Stimulated activated memory B cell treated with anti-CD40 and anti-IgM and Interleukin-4, amounts not matched to agents 10 μg/mL and 1 μg/mL and 100 μg/mL, for 72 hours (primary cell): Measurements from ENCODE around the gene KCND1.

Experiments used
- ATAC-seq: fragments of 150-1000 bp; cut with Tn5 transposase; 2 replicates; pipeline ENCODE4 v1.10.0; 2021
- H3K27ac Mint-ChIP-seq: one replicate; pipeline ENCODE4 v1.8.0; 2022; ENCODE audit warnings: mild to moderate bottlenecking, mixed read lengths
- H3K27me3 Mint-ChIP-seq: one replicate; pipeline ENCODE4 v1.8.0; 2022; ENCODE audit warnings: mixed read lengths
- H3K36me3 Mint-ChIP-seq: one replicate; pipeline ENCODE4 v1.8.0; 2022; ENCODE audit warnings: mixed read lengths
- H3K4me1 Mint-ChIP-seq: one replicate; pipeline ENCODE4 v1.8.0; 2022; ENCODE audit warnings: mixed read lengths
- H3K4me3 Mint-ChIP-seq: one replicate; pipeline ENCODE4 v1.8.0; 2022; ENCODE audit warnings: mild to moderate bottlenecking, moderate library complexity, mixed read lengths
- H3K9me3 Mint-ChIP-seq: one replicate; pipeline ENCODE4 v1.8.0; 2022; ENCODE audit warnings: mixed read lengths

Gene KCND1

DNA sequence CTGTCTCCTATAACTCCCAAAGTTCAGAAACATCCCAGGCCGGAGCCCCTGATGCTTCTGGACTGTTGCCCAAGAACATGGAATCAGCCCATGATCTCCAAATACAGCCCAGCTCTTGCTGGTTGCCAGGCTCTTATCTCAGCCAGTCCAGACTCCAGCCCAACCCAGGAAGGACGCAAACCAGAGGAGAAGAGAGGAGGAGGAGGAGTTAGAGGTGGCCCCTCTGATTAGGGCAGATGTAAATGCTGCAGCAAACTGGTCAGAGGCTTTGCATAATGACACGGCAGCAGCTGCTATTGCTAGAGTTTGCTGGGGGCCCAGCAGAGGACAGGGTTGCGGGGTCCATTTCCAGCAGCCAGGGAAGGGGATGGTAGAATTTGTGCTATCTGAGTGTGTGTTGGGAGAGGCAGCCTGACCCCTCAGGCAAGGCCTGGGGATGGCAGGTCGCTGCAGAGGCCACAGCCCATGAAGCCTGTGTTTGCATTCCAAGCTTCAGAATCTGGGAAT is 10.0 kb downstream of the KCND1 start:
- Mint-ChIP-seq H3K36me3 (no peaks in the 10 kb centered on the region), H3K9me3 (no peaks in the 10 kb centered on the region), H3K4me1 (peaks cover 37% of the 10 kb centered on the region), H3K27me3 (no peaks in the 10 kb centered on the region), H3K4me3 (peak overlapping the region; percentile 29), H3K27ac (peak overlapping the region; percentile 52)
- ATAC-seq, result no peak

DNA sequence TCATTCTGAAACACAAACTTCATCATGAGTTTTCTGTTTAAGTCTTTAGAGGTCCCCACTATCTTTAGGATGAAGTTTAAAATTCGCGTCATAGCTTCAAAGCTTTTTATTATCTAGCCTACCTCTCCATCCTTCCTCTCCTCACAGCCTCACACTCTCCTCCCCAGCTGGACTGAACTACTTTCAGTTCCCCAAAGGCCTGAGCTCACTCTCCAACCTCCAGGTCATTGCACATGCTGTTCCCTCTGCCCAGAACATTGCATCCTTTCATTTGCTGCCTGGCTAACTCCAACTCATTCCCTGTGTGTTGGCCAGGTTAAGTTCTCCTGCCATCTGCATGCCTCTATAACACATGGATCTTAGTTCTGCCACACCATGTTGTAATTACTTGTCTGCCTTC is 11.4 kb downstream of the KCND1 start:
- Mint-ChIP-seq H3K4me1 (peaks cover 46% of the 10 kb centered on the region), H3K4me3 (peak overlapping the region; percentile 21), H3K27me3 (no peaks in the 10 kb centered on the region), H3K27ac (peak overlapping the region; percentile 52), H3K36me3 (no peaks in the 10 kb centered on the region), H3K9me3 (no peaks in the 10 kb centered on the region)
- no peak for ATAC-seq

DNA sequence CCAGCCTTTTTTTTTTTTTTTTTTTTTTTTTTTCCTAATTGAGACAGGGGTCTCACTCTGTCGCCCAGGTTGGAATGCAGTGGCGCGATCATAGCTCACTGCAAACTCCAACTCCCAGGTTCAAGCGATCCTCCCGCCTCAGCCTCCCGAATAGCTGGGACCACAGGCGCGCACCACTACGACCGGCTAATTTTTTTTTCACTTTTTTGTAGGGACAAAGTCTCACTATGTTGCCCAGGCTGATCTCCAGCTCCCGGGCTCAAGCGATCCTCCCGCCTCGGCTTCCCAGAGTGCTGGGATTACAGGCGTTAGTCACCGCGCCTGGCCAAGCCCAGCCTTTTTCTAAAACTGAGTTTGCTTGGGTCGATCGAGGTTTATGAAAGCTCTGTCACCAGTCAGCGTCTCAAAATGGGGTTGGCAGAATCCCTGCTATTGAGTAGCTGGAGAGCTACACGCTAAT is 13.0 kb downstream of the KCND1 start:
- Mint-ChIP-seq H3K36me3 (peaks cover 9% of the 10 kb centered on the region), H3K27me3 (no peaks in the 10 kb centered on the region), H3K27ac (peak overlapping the region; percentile 95), H3K9me3 (no peaks in the 10 kb centered on the region), H3K4me1 (peaks cover 51% of the 10 kb centered on the region), H3K4me3 (peak overlapping the region; percentile 99)
- ATAC-seq, result no peak

DNA sequence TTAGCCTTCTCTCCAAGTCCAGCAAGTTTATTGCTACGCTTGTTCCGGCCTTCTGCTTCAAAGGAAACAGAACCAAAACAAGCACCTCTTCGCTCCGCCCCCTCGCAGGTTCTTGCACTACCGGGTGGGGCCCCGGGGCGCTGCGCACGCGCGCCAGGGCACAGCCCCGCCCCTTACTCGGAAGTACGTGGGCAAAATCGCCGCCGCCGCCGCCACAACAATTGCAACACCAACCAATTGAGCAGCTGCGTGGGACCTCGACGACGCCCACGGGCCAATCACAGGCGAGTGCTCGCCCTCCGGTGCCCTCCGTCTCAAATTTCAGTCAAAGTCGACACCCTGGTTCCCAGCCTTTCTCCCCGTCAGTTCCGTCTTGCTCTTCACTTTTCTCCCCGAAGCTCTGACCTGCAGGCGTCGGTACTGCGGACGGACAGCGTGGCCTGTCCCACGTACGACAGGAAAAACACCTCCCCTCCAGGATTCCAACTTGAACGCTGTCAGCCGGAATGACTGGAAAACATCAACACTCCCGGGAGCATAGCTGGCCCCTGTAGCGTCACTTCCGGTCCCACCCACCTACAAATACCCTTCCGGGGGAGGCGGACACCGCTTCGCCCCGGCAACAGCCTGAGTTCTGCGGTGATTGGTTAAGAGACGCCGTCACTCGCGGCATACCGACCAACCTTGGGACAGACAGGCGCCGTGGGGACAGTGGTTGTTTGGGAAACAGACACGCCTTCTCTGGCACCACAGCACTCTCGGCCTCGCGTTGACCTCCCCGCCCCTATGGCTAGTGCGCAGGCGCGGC is 13.6 kb downstream of the KCND1 start:
- peaks cover 11% of the 10 kb centered on the region for H3K36me3 Mint-ChIP-seq
- peak overlapping the region; percentile 95 for H3K27ac Mint-ChIP-seq
- no peaks in the 10 kb centered on the region for H3K9me3 Mint-ChIP-seq
- peaks cover 54% of the 10 kb centered on the region for H3K4me1 Mint-ChIP-seq
- H3K4me3 Mint-ChIP-seq, result peak overlapping the region; percentile 99
- ATAC-seq, result peak; percentile 95
- no peaks in the 10 kb centered on the region for H3K27me3 Mint-ChIP-seq

DNA sequence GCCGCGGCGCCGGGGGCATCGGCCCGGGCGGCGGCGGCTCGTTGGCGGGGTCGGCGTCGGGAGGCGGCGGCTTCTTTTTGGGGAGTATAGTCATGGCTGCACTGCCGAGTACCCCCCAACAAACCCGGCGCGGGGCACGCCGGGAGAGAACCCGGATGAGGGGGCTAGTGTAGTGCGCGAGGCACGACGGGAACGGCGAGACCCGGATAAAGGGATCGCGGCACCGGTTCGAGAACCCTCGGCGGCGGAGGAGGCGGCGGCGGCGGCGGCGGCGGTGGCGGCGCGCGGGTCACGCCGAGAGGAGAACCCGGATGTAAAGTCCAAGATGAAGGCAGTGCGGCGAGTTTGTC is 14.2 kb downstream of the KCND1 start, which contains the start of gene OTUD5:
Gene OTUD5 (minus strand): TSS at position 131 of the 350 bp plus-strand sequence. CDS start 37 bp downstream, at position 94.
- H3K36me3 Mint-ChIP-seq, result peaks cover 11% of the 10 kb centered on the region
- H3K9me3 Mint-ChIP-seq, result no peaks in the 10 kb centered on the region
- H3K27ac Mint-ChIP-seq, result peak within 1 kb of the TSS; percentile 95
- ATAC-seq, result peak; percentile 75
- peaks cover 58% of the 10 kb centered on the region for H3K4me1 Mint-ChIP-seq
- H3K27me3 Mint-ChIP-seq, result no peaks in the 10 kb centered on the region
- H3K4me3 Mint-ChIP-seq, result peak within 1 kb of the TSS; percentile 99

DNA sequence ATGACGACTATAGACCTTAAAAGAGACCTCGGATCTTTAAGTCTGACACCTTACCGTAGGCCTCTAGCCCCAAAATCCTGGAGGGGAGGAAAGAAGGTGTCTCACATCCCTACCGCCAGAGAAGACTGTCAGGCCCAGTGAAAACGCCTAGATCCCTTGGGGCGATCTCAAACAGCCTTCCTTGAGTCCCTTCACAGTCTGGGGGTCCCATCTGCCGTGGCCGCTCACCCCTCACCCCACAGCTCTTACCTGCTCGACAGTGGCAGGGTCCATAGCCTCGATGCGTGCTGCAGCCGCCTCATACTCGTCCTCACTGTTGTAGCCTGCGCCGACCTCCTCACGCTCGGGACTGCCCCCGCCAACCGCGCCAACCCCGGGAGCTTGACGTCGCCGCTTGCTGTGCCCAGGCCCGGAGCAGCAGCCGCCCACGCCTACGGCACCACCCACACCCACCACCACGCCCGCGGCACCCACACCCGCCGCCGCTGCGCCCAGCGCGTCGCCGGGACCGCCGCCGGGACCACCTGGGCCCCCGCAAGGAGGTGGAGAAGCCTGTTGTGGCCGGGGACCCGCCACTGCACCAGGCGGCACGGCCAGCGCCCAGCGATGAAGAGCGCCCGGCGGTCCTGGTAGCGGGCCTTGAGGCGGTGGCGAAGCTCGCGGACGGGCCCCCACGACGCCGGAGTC is 14.8 kb downstream of the KCND1 start:
- H3K4me3 Mint-ChIP-seq, result peak overlapping the region; percentile 78
- no peaks in the 10 kb centered on the region for H3K9me3 Mint-ChIP-seq
- ATAC-seq, result no peak
- H3K4me1 Mint-ChIP-seq, result peaks cover 59% of the 10 kb centered on the region
- H3K27ac Mint-ChIP-seq, result peak overlapping the region; percentile 95
- H3K27me3 Mint-ChIP-seq, result no peaks in the 10 kb centered on the region
- H3K36me3 Mint-ChIP-seq, result peaks cover 11% of the 10 kb centered on the region

DNA sequence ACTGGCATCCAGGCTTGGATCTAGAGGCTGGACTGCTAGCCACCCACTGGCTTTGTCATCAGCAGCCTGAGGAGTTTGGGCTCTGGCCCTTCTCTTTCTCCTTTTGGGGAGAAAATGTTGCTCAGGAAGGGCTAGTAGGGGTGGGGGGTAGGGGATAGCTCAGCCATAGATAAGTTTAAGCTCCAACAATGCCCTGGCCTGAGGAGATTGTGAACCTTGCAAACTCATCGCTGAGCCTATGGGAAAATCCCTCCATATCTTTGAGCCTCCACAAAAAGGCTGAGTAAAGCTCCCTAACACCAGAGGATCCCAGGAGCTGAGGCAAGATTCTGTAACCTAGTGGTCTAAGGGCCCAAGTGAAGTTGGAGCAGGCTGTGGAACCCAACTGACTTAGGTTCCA is 23.1 kb downstream of the KCND1 start:
- peaks cover 2% of the 10 kb centered on the region for H3K36me3 Mint-ChIP-seq
- H3K27me3 Mint-ChIP-seq, result no peaks in the 10 kb centered on the region
- no peak overlapping the region for H3K4me3 Mint-ChIP-seq
- peaks cover 42% of the 10 kb centered on the region for H3K4me1 Mint-ChIP-seq
- no peaks in the 10 kb centered on the region for H3K9me3 Mint-ChIP-seq
- H3K27ac Mint-ChIP-seq, result peak overlapping the region; percentile 46
- ATAC-seq, result no peak

DNA sequence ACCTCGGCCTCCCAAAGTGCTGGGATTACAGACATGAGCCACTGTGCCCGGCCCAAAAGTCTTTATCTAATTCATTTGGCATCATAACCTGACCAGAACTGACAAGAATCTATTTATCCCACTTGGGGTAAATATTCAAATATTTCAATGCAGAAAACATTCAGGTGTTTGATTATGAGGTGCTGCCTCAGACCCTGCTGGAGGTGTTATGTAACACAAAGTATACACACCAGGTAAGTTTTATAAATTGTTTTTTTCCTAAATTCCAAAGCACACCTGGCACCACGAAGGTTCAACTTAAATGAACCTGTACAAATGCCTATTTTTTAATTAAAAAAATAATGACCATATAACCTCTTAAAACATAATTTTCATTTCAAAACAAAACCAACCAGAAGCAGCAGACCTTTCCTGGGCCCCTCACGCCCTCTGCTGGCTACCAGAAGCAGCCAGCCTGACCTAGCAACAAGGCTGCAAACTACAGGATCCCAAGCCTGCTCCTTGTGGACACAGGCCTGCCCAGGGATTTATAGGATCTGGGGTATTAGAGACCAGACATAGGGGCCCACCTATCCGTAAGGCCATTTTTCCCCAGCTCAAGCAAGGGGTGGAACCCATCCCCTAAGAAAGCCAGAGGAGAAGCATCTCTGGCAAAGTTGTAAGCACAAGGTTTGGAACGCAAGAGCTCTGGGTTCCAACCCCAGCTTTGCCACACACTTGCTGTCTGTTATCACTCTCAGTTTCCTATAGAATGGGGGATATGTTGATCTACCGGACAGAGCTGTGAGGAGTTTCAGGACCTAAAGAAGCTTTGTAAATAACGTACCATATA is 25.9 kb downstream of the KCND1 start:
- Mint-ChIP-seq H3K4me1 (peaks cover 49% of the 10 kb centered on the region), H3K36me3 (peaks cover 20% of the 10 kb centered on the region), H3K27ac (no peak overlapping the region), H3K4me3 (no peak overlapping the region), H3K27me3 (no peaks in the 10 kb centered on the region), H3K9me3 (no peaks in the 10 kb centered on the region)
- ATAC-seq, result no peak

DNA sequence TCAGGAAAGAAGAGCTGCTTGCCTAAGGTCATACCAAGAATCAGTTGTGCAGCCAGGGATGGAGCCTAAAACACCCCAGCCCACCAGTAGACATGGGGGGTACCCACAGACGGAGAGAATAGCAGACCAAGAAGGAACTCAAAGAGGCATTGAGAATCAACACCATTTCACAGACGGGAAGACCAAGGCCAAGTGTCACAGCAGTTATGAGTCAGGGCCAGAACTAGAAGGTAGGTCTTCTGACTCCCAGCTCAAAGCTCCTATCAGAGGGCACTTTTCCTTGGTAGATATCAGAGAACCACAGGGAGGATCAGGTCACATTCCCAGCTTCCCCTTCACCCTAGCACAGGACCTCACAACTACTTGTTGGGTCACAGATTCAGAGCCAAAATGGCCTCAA is 28.7 kb downstream of the KCND1 start:
- H3K27ac Mint-ChIP-seq, result peak overlapping the region; percentile 86
- H3K4me1 Mint-ChIP-seq, result peaks cover 77% of the 10 kb centered on the region
- H3K4me3 Mint-ChIP-seq, result no peak overlapping the region
- peaks cover 20% of the 10 kb centered on the region for H3K36me3 Mint-ChIP-seq
- no peak for ATAC-seq
- no peaks in the 10 kb centered on the region for H3K9me3 Mint-ChIP-seq
- H3K27me3 Mint-ChIP-seq, result no peaks in the 10 kb centered on the region

DNA sequence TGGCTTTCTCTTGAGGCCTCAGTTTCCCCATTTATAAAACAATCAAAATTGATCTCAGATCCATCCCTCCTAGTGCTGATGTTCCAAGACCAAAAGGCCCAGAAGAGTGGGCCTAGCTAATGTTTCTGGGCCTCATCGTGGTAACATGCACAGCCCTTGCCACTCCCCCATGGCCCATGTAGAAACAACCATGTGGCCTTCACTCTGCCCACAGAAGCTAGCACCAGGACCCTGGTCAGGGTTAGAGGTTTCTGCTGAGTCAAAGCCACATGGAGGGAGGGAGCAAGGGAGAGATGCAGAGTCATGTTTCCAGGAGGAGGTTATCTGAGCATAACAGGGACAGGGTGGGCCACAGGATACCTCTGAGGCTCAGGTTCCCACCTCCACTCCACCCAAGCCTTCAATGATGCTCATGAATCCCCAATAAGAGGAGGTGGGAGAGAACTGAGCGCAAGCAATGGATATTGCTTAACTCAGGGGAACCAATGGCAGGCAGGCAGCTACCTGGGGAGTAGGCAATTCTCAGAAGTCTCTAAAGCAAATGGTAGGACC is 31.2 kb downstream of the KCND1 start:
- Mint-ChIP-seq H3K9me3 (no peaks in the 10 kb centered on the region), H3K36me3 (peaks cover 20% of the 10 kb centered on the region), H3K4me1 (peaks cover 85% of the 10 kb centered on the region), H3K4me3 (no peak overlapping the region), H3K27ac (peak overlapping the region; percentile 91), H3K27me3 (no peaks in the 10 kb centered on the region)
- ATAC-seq, result no peak

DNA sequence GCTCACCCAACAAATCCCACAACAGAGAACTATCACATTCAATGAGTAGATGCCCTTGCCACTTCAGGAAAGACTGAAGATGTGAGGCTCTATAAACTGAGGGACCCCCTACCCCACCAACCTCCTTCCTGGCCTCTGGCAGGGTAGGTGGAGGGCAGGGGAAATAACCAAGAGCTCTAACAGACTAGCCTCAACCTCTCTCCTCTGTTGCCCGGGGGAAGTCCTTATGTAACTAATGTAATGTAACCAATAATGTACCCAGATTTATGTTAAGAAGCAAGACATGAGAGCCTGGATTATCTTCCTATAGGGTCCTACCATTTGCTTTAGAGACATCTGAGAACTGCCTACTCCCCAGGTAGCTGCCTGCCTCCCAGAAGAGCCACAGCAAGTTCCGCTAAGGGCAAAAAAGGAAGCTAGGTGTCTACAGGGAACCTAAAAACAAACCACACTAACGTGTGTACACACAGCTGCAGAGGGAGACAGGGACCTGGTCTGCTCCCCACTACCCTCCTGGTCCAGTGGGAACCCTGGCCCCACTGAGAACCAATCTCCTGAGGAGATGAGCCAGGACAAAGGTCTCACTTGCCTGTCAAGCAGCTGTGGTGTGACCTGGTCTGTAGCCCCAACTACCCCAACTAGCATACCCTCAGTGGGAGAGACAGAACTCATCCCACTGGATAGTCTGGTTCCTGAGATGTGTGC is 32.0 kb downstream of the KCND1 start:
- peak overlapping the region; percentile 91 for H3K27ac Mint-ChIP-seq
- H3K4me1 Mint-ChIP-seq, result peaks cover 92% of the 10 kb centered on the region
- no peaks in the 10 kb centered on the region for H3K27me3 Mint-ChIP-seq
- H3K9me3 Mint-ChIP-seq, result no peaks in the 10 kb centered on the region
- peak; percentile 29 for ATAC-seq
- peaks cover 28% of the 10 kb centered on the region for H3K36me3 Mint-ChIP-seq
- peak overlapping the region; percentile 62 for H3K4me3 Mint-ChIP-seq

DNA sequence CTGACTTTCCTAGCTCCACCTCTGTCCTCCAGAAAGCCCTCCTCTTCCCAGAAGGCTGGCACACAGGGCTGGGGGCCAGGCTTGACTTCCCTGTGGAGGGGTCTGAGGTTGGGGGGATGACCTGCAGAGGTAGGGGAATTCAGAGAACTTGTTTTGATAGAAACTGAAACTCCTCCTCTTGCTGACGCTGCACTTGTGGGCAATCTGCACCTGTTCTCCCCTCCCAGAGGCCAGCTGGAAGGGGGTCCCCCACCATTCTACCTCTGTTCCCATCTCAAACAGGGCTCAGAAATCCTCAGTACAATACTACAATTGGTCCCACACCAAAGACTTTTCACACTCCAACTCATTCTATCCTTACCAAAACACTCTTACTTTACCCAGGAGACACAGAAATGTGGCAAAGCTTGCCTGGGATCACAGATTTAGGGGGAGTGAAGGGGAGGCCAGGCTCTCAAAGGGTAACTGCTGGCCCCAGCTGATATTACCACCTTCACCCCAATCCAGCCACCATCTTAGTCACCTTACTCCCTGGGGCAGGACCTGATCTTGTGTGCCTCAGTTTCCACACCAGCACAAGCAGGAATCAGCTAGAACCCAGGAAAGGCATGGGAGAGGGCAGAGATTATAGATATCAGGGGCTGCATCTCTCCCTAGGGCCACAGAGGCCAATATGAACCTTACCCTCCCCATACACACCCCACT is 32.8 kb downstream of the KCND1 start:
- H3K27ac Mint-ChIP-seq, result peak overlapping the region; percentile 91
- peak overlapping the region; percentile 62 for H3K4me3 Mint-ChIP-seq
- no peaks in the 10 kb centered on the region for H3K27me3 Mint-ChIP-seq
- H3K36me3 Mint-ChIP-seq, result peaks cover 36% of the 10 kb centered on the region
- peak; percentile 70 for ATAC-seq
- H3K4me1 Mint-ChIP-seq, result peaks cover 94% of the 10 kb centered on the region
- H3K9me3 Mint-ChIP-seq, result no peaks in the 10 kb centered on the region

DNA sequence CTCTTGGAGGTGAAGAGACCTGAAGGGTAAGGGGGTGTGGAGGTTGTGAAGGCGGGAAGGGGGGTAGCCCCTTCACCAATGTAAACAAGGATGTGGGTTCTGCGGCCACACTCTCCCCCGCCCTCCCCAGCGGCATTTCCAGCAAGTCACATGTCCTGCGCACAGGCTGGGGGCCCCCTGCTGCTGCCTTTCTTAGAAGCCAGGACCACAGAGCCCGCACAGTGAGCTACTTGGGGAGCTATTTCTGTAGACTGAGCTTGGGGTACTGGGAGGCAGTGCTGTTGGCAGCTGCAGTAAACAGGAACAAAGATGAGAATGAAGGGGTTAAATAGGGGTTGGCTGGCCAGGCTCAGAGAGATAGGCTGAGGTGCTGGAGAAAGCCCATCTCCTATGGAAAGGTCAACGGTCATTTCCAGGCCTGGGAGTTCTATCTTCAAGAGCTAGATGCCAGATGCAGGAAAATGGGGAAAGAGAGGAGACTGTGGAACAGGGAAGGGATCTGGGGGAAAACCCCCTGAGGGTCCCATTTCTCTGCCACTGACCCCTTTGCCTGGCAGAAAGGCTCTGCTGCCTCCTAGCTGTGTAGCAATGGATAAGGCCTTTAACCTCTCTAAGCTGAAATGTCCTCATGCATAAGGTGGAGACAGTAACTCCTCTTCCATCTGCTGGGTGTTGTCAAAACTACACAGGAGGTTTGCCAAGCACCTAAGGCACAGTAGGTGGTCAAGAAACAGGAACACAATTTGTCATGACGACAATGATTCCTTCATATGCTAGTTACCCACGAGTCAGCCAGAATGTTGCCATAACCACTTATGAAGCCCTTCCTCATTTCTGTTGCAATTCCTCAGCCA is 34.4 kb downstream of the KCND1 start:
- ATAC-seq, result peak; percentile 88
- Mint-ChIP-seq H3K4me1 (peaks cover 88% of the 10 kb centered on the region), H3K27ac (peak overlapping the region; percentile 91), H3K27me3 (no peaks in the 10 kb centered on the region), H3K36me3 (peaks cover 34% of the 10 kb centered on the region), H3K9me3 (no peaks in the 10 kb centered on the region), H3K4me3 (peak overlapping the region; percentile 80)
